ENCODE results near the gene RHOT1.

RHOT1 gene

GRCh38 chr17:32209608-32210007 is 67.3 kb downstream of the RHOT1 start:
- TF ChIP-seq TAF1 (IDR thresholded peaks at IDR 0.05; ENCODE audit: low read depth) (no peak), ZBTB7A (IDR thresholded peaks at IDR 0.05; ENCODE audit: low read depth) (no peak), USF1 (IDR thresholded peaks at IDR 0.05) (no peak), FOXM1 (IDR thresholded peaks at IDR 0.05; ENCODE audit: borderline replicate concordance, low read depth) (no peak), YY1 (IDR thresholded peaks at IDR 0.05; ENCODE audit: low read depth) (no peak), NFIC (IDR thresholded peaks at IDR 0.05) (no peak), TCF12 (IDR thresholded peaks at IDR 0.05; ENCODE audit: low read depth) (no peak), CREB1 (IDR thresholded peaks at IDR 0.05; ENCODE audit: low read depth) (no peak), TEAD4 (IDR thresholded peaks at IDR 0.05) (no peak), EGR1 (IDR thresholded peaks at IDR 0.05) (no peak), EP300 (IDR thresholded peaks at IDR 0.05; ENCODE audit: borderline replicate concordance) (no peak)

GRCh38 chr17:32211671-32212070 is 69.4 kb downstream of the RHOT1 start:
- TF ChIP-seq EP300 (IDR thresholded peaks at IDR 0.05; ENCODE audit: borderline replicate concordance) (no peak), FOXM1 (IDR thresholded peaks at IDR 0.05; ENCODE audit: borderline replicate concordance, low read depth) (no peak), TCF12 (IDR thresholded peaks at IDR 0.05; ENCODE audit: low read depth) (no peak), YY1 (IDR thresholded peaks at IDR 0.05; ENCODE audit: low read depth) (no peak), NFIC (IDR thresholded peaks at IDR 0.05) (no peak), RAD21 (IDR thresholded peaks at IDR 0.05; ENCODE audit: low read depth) (no peak), CEBPB (IDR thresholded peaks at IDR 0.05) (no peak), MAX (IDR thresholded peaks at IDR 0.05) (no peak), TEAD4 (IDR thresholded peaks at IDR 0.05) (no peak), USF1 (IDR thresholded peaks at IDR 0.05) (no peak), CREB1 (IDR thresholded peaks at IDR 0.05; ENCODE audit: low read depth) (no peak), ZBTB7A (IDR thresholded peaks at IDR 0.05; ENCODE audit: low read depth) (no peak), REST (IDR thresholded peaks at IDR 0.05; ENCODE audit: low read depth) (no peak), EGR1 (IDR thresholded peaks at IDR 0.05) (no peak), TAF1 (IDR thresholded peaks at IDR 0.05; ENCODE audit: low read depth) (no peak)

- TF ChIP-seq MAX (IDR thresholded peaks at IDR 0.05) (no peak), NFIC (IDR thresholded peaks at IDR 0.05) (no peak), YY1 (IDR thresholded peaks at IDR 0.05; ENCODE audit: low read depth) (no peak), FOXM1 (IDR thresholded peaks at IDR 0.05; ENCODE audit: borderline replicate concordance, low read depth) (no peak), TEAD4 (IDR thresholded peaks at IDR 0.05) (no peak), TCF12 (IDR thresholded peaks at IDR 0.05; ENCODE audit: low read depth) (no peak), REST (IDR thresholded peaks at IDR 0.05; ENCODE audit: low read depth) (no peak), EGR1 (IDR thresholded peaks at IDR 0.05) (no peak), CREB1 (IDR thresholded peaks at IDR 0.05; ENCODE audit: low read depth) (no peak), TAF1 (IDR thresholded peaks at IDR 0.05; ENCODE audit: low read depth) (no peak), CEBPB (IDR thresholded peaks at IDR 0.05) (no peak), RAD21 (IDR thresholded peaks at IDR 0.05; ENCODE audit: low read depth) (no peak), ZBTB7A (IDR thresholded peaks at IDR 0.05; ENCODE audit: low read depth) (no peak), USF1 (IDR thresholded peaks at IDR 0.05) (no peak), EP300 (IDR thresholded peaks at IDR 0.05; ENCODE audit: borderline replicate concordance) (no peak)
Measured at GRCh38 chr17:32215696-32216095, 73.4 kb downstream of the RHOT1 start.

GRCh38 chr17:32222621-32223020 is 80.3 kb downstream of the RHOT1 start:
- TF ChIP-seq EP300 (IDR thresholded peaks at IDR 0.05; ENCODE audit: borderline replicate concordance) (no peak), FOXM1 (IDR thresholded peaks at IDR 0.05; ENCODE audit: borderline replicate concordance, low read depth) (no peak), MAX (IDR thresholded peaks at IDR 0.05) (peak; percentile 43; the same call in 1 of the 2 replicates)

GRCh38 chr17:32223703-32224102 is 81.4 kb downstream of the RHOT1 start:
- no peak for TF ChIP-seq TAF1 (IDR thresholded peaks at IDR 0.05; ENCODE audit: low read depth)
- TF ChIP-seq MAX (IDR thresholded peaks at IDR 0.05): no peak
- no peak for TF ChIP-seq EP300 (IDR thresholded peaks at IDR 0.05; ENCODE audit: borderline replicate concordance)
- TF ChIP-seq TCF12 (IDR thresholded peaks at IDR 0.05; ENCODE audit: low read depth): no peak

Data from Ishikawa (cell line).